Hematopoietic multipotent progenitor cell treated with erythropoietin and hydrocortisone succinate and interleukin-3 and kit ligand, for 17 days (in vitro differentiated cells): Measurements from ENCODE around the gene PAX6.

ENCODE experiments used
- DNase-seq: peaks from one replicate; pipeline ENCODE4 v3.0.0-alpha.2; 2015; ENCODE audit warnings: low spot score

PAX6 gene

GRCh38 chr11:31822175-31822926, 11.2 kb upstream of the PAX6 start:
- DNase-seq = no peak

GRCh38 chr11:31821766-31822165, 10.6 kb upstream of the PAX6 start:
- DNase-seq = no peak

- DNase-seq = no peak
Observed at GRCh38 chr11:31821235-31821764, 10.2 kb upstream of the PAX6 start.

- DNase-seq = no peak
Observed at GRCh38 chr11:31820438-31820818, 9.3 kb upstream of the PAX6 start.

GRCh38 chr11:31819621-31820437, 8.7 kb upstream of the PAX6 start:
- no peak for DNase-seq

GRCh38 chr11:31818874-31819331, 7.8 kb upstream of the PAX6 start:
- no peak for DNase-seq

- no peak for DNase-seq
Observed at GRCh38 chr11:31818425-31818755, 7.3 kb upstream of the PAX6 start.

- DNase-seq = no peak
Observed at GRCh38 chr11:31817621-31818424, 6.7 kb upstream of the PAX6 start.

GRCh38 chr11:31817054-31817620, 6.0 kb upstream of the PAX6 start:
- no peak for DNase-seq

- no peak for DNase-seq
Observed at GRCh38 chr11:31816468-31817053, 5.4 kb upstream of the PAX6 start.

GRCh38 chr11:31815711-31816467, 4.8 kb upstream of the PAX6 start:
- DNase-seq = no peak

- no peak for DNase-seq
Observed at GRCh38 chr11:31814176-31814868, 3.2 kb upstream of the PAX6 start.

- DNase-seq = no peak
Observed at GRCh38 chr11:31813391-31814175, 2.5 kb upstream of the PAX6 start.

GRCh38 chr11:31812383-31813381, 1.6 kb upstream of the PAX6 start:
- DNase-seq = no peak

- no peak for DNase-seq
Observed at GRCh38 chr11:31809857-31810778, 1.0 kb downstream of the PAX6 start.

- no peak for DNase-seq
Observed at GRCh38 chr11:31809541-31809856, 1.6 kb downstream of the PAX6 start.
